Measurements from ENCODE around the gene SPDYE5. TPM values are rescaled to one million over a fixed set of nuclear protein-coding genes. Genes with fewer than 3 reads are reported as not detected.

The SPDYE5 gene
- total and polyA plus RNA-seq, 2 donors from 2014 or later, result not detected

DNA sequence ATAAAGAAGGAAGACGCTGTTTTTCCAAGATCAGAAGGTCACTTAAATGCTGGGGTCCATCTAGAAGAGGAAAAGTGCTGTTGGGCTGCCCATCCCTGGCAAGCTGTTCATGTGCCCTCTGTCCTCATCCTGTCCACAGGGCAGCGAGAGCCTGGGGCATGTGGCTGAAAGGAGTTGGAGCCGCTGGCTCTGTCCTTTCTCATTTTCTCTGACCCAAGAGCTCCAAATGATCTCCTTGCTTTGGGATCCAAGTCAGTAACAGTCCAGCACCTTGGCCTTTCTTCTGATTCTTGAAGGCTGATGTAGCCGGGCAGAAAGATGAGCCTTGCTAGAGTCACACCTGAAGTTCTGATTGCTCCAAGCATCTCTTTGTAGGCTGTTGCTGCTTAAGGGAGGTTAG lies 44.4 kb downstream of the SPDYE5 start:
- FAIRE-seq (no peak), DNase-seq (peak in 1 of 5 donors; percentile 33)
- no peaks in the 10 kb centered on the region for H3K9me3 ChIP-seq (ENCODE audit: control insufficient read depth in 2 of 3, insufficient read depth in 1 of 3, low read length in 3 of 3)
- no peak overlapping the region for H3K27ac ChIP-seq (ENCODE audit: low read depth in 2 of 2, low read length in 2 of 2)
- H3K36me3 ChIP-seq (ENCODE audit: control insufficient read depth in 2 of 3, insufficient read depth in 3 of 3, low read length in 3 of 3), result peaks cover 0 to 18% (median 16%) of the 10 kb centered on the region in 3 donors
- TF ChIP-seq, protein P1, sequence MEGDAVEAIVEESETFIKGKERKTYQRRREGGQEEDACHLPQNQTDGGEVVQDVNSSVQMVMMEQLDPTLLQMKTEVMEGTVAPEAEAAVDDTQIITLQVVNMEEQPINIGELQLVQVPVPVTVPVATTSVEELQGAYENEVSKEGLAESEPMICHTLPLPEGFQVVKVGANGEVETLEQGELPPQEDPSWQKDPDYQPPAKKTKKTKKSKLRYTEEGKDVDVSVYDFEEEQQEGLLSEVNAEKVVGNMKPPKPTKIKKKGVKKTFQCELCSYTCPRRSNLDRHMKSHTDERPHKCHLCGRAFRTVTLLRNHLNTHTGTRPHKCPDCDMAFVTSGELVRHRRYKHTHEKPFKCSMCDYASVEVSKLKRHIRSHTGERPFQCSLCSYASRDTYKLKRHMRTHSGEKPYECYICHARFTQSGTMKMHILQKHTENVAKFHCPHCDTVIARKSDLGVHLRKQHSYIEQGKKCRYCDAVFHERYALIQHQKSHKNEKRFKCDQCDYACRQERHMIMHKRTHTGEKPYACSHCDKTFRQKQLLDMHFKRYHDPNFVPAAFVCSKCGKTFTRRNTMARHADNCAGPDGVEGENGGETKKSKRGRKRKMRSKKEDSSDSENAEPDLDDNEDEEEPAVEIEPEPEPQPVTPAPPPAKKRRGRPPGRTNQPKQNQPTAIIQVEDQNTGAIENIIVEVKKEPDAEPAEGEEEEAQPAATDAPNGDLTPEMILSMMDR (IDR thresholded peaks at IDR 0.05; ENCODE audit: borderline replicate concordance, extremely low read depth, insufficient read depth), result no peak
- H3K27me3 ChIP-seq (ENCODE audit: control insufficient read depth, insufficient read depth, low read length), result no peaks in the 10 kb centered on the region
- intact Hi-C loops (cut with DNase I), result no loop called here
- no peak overlapping the region for H3K4me3 ChIP-seq (ENCODE audit: low read length in 3 of 3)
- H3K4me1 ChIP-seq (ENCODE audit: control insufficient read depth in 2 of 3, insufficient read depth in 2 of 3, low read depth in 1 of 3, low read length in 3 of 3), result no peaks in the 10 kb centered on the region
- H3K9ac ChIP-seq (ENCODE audit: low read length in 3 of 3), result no peak overlapping the region

DNA sequence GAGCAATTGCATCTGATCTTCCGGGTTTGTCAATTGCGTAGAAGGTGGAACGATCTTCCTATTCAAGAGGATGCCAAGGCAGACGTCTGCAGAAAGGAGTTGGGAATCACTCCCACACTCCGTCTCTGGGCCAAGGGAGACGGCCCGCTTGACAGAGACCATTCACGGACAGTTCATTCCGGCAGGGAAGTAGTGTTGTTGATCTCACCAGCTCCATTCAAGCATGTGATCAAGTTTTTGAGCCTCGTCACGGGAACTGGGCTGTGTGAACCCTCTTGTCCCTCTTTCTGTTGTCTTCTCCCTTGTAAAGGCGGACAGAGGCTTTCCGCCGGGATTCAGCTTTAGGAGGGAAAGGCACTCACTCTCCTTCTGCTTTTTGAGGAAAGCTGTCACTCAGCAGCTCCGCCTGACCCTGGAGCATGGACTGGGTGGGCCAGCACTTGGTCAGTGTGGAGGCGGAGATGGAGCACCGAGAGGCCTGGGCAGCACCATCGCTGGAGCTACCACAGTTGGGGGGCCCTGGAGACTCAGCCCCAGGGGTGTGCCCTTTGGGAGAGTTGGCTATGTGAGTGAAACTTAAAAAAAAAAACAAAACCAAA lies 44.9 kb downstream of the SPDYE5 start:
- intact Hi-C loops (cut with DNase I), result no loop called here
- Histone ChIP-seq H3K4me3 (ENCODE audit: low read length in 3 of 3) (no peak overlapping the region), H3K9me3 (ENCODE audit: control insufficient read depth in 2 of 3, insufficient read depth in 1 of 3, low read length in 3 of 3) (no peaks in the 10 kb centered on the region), H3K36me3 (ENCODE audit: control insufficient read depth in 2 of 3, insufficient read depth in 3 of 3, low read length in 3 of 3) (peaks cover 0 to 19% (median 18%) of the 10 kb centered on the region in 3 donors), H3K27ac (ENCODE audit: low read depth in 2 of 2, low read length in 2 of 2) (no peak overlapping the region), H3K27me3 (ENCODE audit: control insufficient read depth, insufficient read depth, low read length) (no peaks in the 10 kb centered on the region), H3K4me1 (ENCODE audit: control insufficient read depth in 2 of 3, insufficient read depth in 2 of 3, low read depth in 1 of 3, low read length in 3 of 3) (no peaks in the 10 kb centered on the region), H3K9ac (ENCODE audit: low read length in 3 of 3) (no peak overlapping the region)
- DNase-seq (peak in 1 of 5 donors; percentile 57), FAIRE-seq (no peak)
- TF ChIP-seq, protein P1 (IDR thresholded peaks at IDR 0.05; ENCODE audit: borderline replicate concordance, extremely low read depth, insufficient read depth), result no peak

DNA sequence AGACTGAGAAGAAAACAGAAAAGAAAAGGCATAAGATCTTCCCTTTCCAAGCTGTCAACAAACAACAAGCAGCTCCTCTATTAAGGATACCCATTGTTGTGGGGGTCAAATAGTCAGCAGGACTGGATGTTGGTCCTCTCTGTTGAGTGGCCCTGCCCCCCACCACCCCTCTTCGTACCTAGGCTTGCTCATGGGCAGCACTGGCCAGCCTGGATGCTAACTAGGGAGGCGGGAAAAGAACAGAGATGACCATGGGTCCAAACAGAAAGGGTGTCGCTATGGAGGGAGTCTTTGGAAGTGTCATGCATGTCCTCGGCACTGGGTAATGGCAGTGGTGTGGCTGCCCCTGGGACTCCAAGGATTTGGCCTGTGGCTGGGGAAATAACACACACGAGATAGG lies 45.6 kb downstream of the SPDYE5 start:
- Histone ChIP-seq H3K4me3 (ENCODE audit: low read length in 3 of 3) (no peak overlapping the region), H3K27me3 (ENCODE audit: control insufficient read depth, insufficient read depth, low read length) (no peaks in the 10 kb centered on the region), H3K36me3 (ENCODE audit: control insufficient read depth in 2 of 3, insufficient read depth in 3 of 3, low read length in 3 of 3) (peaks cover 0 to 20% (median 19%) of the 10 kb centered on the region in 3 donors), H3K27ac (ENCODE audit: low read depth in 2 of 2, low read length in 2 of 2) (no peak overlapping the region), H3K9me3 (ENCODE audit: control insufficient read depth in 2 of 3, insufficient read depth in 1 of 3, low read length in 3 of 3) (no peaks in the 10 kb centered on the region), H3K4me1 (ENCODE audit: control insufficient read depth in 2 of 3, insufficient read depth in 2 of 3, low read depth in 1 of 3, low read length in 3 of 3) (no peaks in the 10 kb centered on the region), H3K9ac (ENCODE audit: low read length in 3 of 3) (no peak overlapping the region)
- FAIRE-seq (no peak), DNase-seq (peak in 1 of 5 donors; percentile 35)
- intact Hi-C loops (cut with DNase I), result no loop called here
- TF ChIP-seq, protein P1 (IDR thresholded peaks at IDR 0.05; ENCODE audit: borderline replicate concordance, extremely low read depth, insufficient read depth), result no peak
